ENCODE results near the gene PHACTR1.

The PHACTR1 gene

DNA sequence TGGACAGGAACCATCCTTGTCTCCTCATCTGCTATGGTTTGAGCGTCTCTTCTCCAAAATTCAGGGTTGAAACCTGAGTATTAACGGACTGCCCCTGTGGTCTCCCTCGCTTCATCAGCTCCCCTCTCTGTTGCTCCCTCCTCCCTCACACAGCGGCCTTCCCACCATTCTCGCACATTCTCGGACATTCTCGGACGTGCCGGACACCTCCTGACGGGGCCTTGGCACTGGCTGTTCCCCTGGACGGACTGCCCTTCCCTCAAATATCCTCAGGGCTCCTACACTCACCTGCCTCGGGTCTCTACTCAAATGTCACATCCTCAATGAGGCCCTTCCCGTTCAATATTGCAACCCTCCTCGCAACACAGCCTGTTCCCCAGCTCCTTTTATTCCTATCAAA lies 496.0 kb downstream of the PHACTR1 start:
- H3K4me2 ChIP-seq (ENCODE audit: insufficient read depth, low read length, poor library complexity, severe bottlenecking), result no peak overlapping the region
- no CpG with 5 or more reads among the region's 14 CpGs for WGBS, 2 donors (ENCODE audit: extremely low coverage in 2 of 2, insufficient read length in 2 of 2, insufficient replicate concordance in 1 of 2)
- H2AK5ac ChIP-seq (ENCODE audit: low read depth, low read length), result no peak overlapping the region
- H3K9me3 ChIP-seq (replicated peaks in 1 of 2; ENCODE audit: control insufficient read depth in 2 of 2, insufficient read depth in 1 of 2, low read depth in 1 of 2, low read length in 2 of 2), result no peaks in the 10 kb centered on the region
- H2BK120ac ChIP-seq (ENCODE audit: low read depth, low read length), result no peak overlapping the region
- H2BK5ac ChIP-seq (ENCODE audit: low read length), result no peak overlapping the region
- peaks cover 0 to 2% of the 10 kb centered on the region in 2 donors for H3K4me1 ChIP-seq (ENCODE audit: control insufficient read depth in 2 of 2, insufficient read depth in 1 of 2, low read depth in 1 of 2, low read length in 2 of 2)
- no peak overlapping the region for H3K18ac ChIP-seq (ENCODE audit: low read length)
- H3K79me1 ChIP-seq (ENCODE audit: low read depth, low read length), result no peaks in the 10 kb centered on the region
- no peak overlapping the region for H3K4ac ChIP-seq (ENCODE audit: low read length)
- H4K91ac ChIP-seq (ENCODE audit: low read depth, low read length, poor library complexity), result no peak overlapping the region
- no peak overlapping the region for H2BK12ac ChIP-seq (ENCODE audit: low read length)
- no peak overlapping the region for H3K27ac ChIP-seq (replicated peaks; ENCODE audit: low read length)
- H2AFZ ChIP-seq (ENCODE audit: low read length), result no peak overlapping the region
- no peak overlapping the region for H2BK15ac ChIP-seq (ENCODE audit: low read length)
- peaks cover 0 to 7% (median 0%) of the 10 kb centered on the region in 3 experiments for H3K27me3 ChIP-seq (ENCODE audit: control insufficient read depth in 3 of 3, insufficient read depth in 3 of 3, low read depth in 1 of 3, low read length in 3 of 3)
- no peak overlapping the region for H3K23ac ChIP-seq (ENCODE audit: low read depth, low read length, poor library complexity)
- H3K9ac ChIP-seq (ENCODE audit: low read depth, low read length, poor library complexity), result no peak overlapping the region
- no peak overlapping the region for H4K8ac ChIP-seq (ENCODE audit: low read depth, low read length)
- no peak overlapping the region for H3K4me3 ChIP-seq (ENCODE audit: low read length in 2 of 2)
- no peaks in the 10 kb centered on the region for H3K36me3 ChIP-seq (replicated peaks in 1 of 2; ENCODE audit: control insufficient read depth in 2 of 2, insufficient read depth in 2 of 2, low read length in 2 of 2)
- no peak overlapping the region for H3K14ac ChIP-seq (ENCODE audit: low read length)
- no peak for DNase-seq (ENCODE audit: low spot score)

DNA sequence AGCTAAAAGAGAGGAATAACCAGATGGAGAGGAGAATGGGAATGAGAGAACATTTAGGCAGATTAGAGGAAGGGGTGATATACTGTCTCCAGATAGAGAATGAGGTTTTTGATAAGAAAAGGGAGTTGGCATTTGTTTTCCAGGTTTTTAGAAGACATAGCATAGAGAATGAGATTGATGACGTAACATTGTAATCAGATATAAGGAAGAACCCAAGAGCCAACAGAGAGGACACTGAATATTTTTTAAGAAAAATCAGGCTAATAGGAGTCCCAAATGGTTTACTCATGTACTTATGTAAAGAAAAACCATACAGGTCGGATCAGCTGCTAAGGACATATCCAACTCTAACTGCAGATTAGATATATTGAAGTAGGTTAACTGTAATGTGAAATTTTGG lies 498.8 kb downstream of the PHACTR1 start:
- Histone ChIP-seq H3K23ac (ENCODE audit: low read depth, low read length, poor library complexity) (no peak overlapping the region), H3K9ac (ENCODE audit: low read depth, low read length, poor library complexity) (no peak overlapping the region), H3K4me2 (ENCODE audit: insufficient read depth, low read length, poor library complexity, severe bottlenecking) (no peak overlapping the region), H3K18ac (ENCODE audit: low read length) (no peak overlapping the region), H2BK5ac (ENCODE audit: low read length) (no peak overlapping the region), H4K91ac (ENCODE audit: low read depth, low read length, poor library complexity) (no peak overlapping the region), H4K8ac (ENCODE audit: low read depth, low read length) (no peak overlapping the region), H3K4me1 (ENCODE audit: control insufficient read depth in 2 of 2, insufficient read depth in 1 of 2, low read depth in 1 of 2, low read length in 2 of 2) (no peaks in the 10 kb centered on the region), H3K27me3 (ENCODE audit: control insufficient read depth in 3 of 3, insufficient read depth in 3 of 3, low read depth in 1 of 3, low read length in 3 of 3) (peaks cover 0 to 17% (median 0%) of the 10 kb centered on the region in 3 experiments), H2AK5ac (ENCODE audit: low read depth, low read length) (no peak overlapping the region), H3K4ac (ENCODE audit: low read length) (no peak overlapping the region), H3K36me3 (replicated peaks in 1 of 2; ENCODE audit: control insufficient read depth in 2 of 2, insufficient read depth in 2 of 2, low read length in 2 of 2) (no peaks in the 10 kb centered on the region), H2AFZ (ENCODE audit: low read length) (no peak overlapping the region), H3K4me3 (ENCODE audit: low read length in 2 of 2) (no peak overlapping the region), H3K14ac (ENCODE audit: low read length) (no peak overlapping the region), H3K79me1 (ENCODE audit: low read depth, low read length) (no peaks in the 10 kb centered on the region), H3K9me3 (replicated peaks in 1 of 2; ENCODE audit: control insufficient read depth in 2 of 2, insufficient read depth in 1 of 2, low read depth in 1 of 2, low read length in 2 of 2) (no peaks in the 10 kb centered on the region), H2BK120ac (ENCODE audit: low read depth, low read length) (no peak overlapping the region), H3K27ac (replicated peaks; ENCODE audit: low read length) (no peak overlapping the region), H2BK12ac (ENCODE audit: low read length) (no peak overlapping the region), H2BK15ac (ENCODE audit: low read length) (no peak overlapping the region)
- DNase-seq (ENCODE audit: low spot score), result no peak
- no CpG with 5 or more reads among the region's 2 CpGs for WGBS, 2 donors (ENCODE audit: extremely low coverage in 2 of 2, insufficient read length in 2 of 2, insufficient replicate concordance in 1 of 2)

DNA sequence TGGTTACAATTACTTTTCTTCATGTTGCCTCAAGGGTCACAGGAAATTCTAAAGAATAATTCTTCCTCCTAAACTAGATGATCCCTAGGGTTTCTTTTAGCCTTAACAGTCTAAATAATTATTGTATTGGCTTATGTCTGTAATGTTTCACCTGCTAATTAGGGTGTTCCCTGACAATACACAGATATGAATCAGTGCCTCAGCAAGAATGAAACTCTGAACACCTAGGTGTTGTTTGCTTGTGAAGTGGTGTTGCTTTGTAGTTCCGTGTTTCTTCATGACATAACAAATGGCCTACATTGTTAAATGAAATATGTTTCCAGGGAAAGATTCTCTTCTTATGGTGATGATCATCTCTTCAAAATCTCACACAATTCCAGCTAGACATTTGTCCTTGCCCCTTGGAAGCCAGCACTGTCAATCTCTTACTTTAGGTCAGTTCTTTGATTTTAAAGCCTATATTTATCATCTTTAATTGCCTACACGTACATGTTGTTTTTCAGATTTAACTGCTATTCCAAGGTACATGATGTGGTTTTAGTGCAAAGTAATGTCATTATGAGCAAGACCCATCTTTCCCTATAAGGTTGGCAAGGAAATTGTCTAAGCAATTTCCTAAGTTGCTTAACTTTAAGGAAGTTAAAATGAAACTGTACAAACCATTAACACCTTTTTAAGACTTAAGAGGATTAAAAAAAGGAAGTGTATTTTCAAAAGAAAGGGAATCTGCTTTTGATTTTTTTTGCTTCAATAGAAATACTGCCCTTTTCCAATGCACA lies 499.9 kb downstream of the PHACTR1 start:
- H3K4me1 ChIP-seq (ENCODE audit: control insufficient read depth in 2 of 2, insufficient read depth in 1 of 2, low read depth in 1 of 2, low read length in 2 of 2), result no peaks in the 10 kb centered on the region
- no peak overlapping the region for H3K18ac ChIP-seq (ENCODE audit: low read length)
- H3K4me2 ChIP-seq (ENCODE audit: insufficient read depth, low read length, poor library complexity, severe bottlenecking), result no peak overlapping the region
- no peak overlapping the region for H3K23ac ChIP-seq (ENCODE audit: low read depth, low read length, poor library complexity)
- WGBS, 2 donors (ENCODE audit: extremely low coverage in 2 of 2, insufficient read length in 2 of 2, insufficient replicate concordance in 1 of 2), result no CpG with 5 or more reads among the region's 2 CpGs
- no peak overlapping the region for H2BK120ac ChIP-seq (ENCODE audit: low read depth, low read length)
- H3K4me3 ChIP-seq (ENCODE audit: low read length in 2 of 2), result no peak overlapping the region
- H3K27me3 ChIP-seq (ENCODE audit: control insufficient read depth in 3 of 3, insufficient read depth in 3 of 3, low read depth in 1 of 3, low read length in 3 of 3), result peaks cover 0 to 17% (median 0%) of the 10 kb centered on the region in 3 experiments
- H3K27ac ChIP-seq (replicated peaks; ENCODE audit: low read length), result no peak overlapping the region
- no peak for DNase-seq (ENCODE audit: low spot score)
- no peak overlapping the region for H3K14ac ChIP-seq (ENCODE audit: low read length)
- no peaks in the 10 kb centered on the region for H3K9me3 ChIP-seq (replicated peaks in 1 of 2; ENCODE audit: control insufficient read depth in 2 of 2, insufficient read depth in 1 of 2, low read depth in 1 of 2, low read length in 2 of 2)
- H3K4ac ChIP-seq (ENCODE audit: low read length), result no peak overlapping the region
- H3K36me3 ChIP-seq (replicated peaks in 1 of 2; ENCODE audit: control insufficient read depth in 2 of 2, insufficient read depth in 2 of 2, low read length in 2 of 2), result no peaks in the 10 kb centered on the region
- no peak overlapping the region for H4K91ac ChIP-seq (ENCODE audit: low read depth, low read length, poor library complexity)
- H2BK15ac ChIP-seq (ENCODE audit: low read length), result no peak overlapping the region
- no peak overlapping the region for H3K9ac ChIP-seq (ENCODE audit: low read depth, low read length, poor library complexity)
- H2AK5ac ChIP-seq (ENCODE audit: low read depth, low read length), result no peak overlapping the region
- H2BK12ac ChIP-seq (ENCODE audit: low read length), result no peak overlapping the region
- H4K8ac ChIP-seq (ENCODE audit: low read depth, low read length), result no peak overlapping the region
- H3K79me1 ChIP-seq (ENCODE audit: low read depth, low read length), result no peaks in the 10 kb centered on the region
- no peak overlapping the region for H2BK5ac ChIP-seq (ENCODE audit: low read length)
- no peak overlapping the region for H2AFZ ChIP-seq (ENCODE audit: low read length)

DNA sequence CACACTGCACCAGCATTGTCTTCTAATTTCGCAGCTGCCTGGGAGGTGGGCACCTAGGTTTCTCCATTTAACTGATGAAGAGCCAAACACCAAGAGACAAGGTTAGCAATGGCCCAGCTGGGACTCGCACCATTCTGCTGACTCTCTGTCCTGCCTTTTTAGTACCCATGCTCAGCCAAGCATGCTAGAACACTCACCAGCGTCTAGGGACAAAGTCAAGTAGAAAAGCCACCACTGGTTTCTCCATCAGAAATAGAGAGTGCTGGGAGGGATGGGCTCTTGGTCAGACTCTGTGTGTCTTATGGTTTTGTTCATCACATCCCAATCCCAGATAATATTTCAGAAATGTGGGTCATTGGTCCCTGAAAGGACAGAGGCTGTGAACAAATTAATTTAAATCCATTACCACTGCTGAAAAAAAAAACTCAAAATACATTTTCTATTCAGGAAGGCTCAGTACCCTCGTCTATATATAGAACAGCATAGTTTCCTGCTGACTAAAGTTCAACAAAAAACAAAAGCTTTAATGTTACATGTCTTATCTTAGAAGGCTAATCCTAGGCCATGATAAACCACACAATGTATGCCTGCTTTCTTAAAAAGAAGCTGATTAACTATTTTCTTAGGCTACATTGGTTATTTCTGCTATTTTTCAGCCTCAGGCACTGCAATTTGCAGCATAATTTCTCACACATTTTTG lies 500.8 kb downstream of the PHACTR1 start:
- Histone ChIP-seq H2BK15ac (ENCODE audit: low read length) (no peak overlapping the region), H3K23ac (ENCODE audit: low read depth, low read length, poor library complexity) (no peak overlapping the region), H3K4me1 (ENCODE audit: control insufficient read depth in 2 of 2, insufficient read depth in 1 of 2, low read depth in 1 of 2, low read length in 2 of 2) (no peaks in the 10 kb centered on the region), H3K18ac (ENCODE audit: low read length) (no peak overlapping the region), H3K14ac (ENCODE audit: low read length) (no peak overlapping the region), H2AFZ (ENCODE audit: low read length) (no peak overlapping the region), H3K9me3 (replicated peaks in 1 of 2; ENCODE audit: control insufficient read depth in 2 of 2, insufficient read depth in 1 of 2, low read depth in 1 of 2, low read length in 2 of 2) (no peaks in the 10 kb centered on the region), H3K27ac (replicated peaks; ENCODE audit: low read length) (no peak overlapping the region), H3K4ac (ENCODE audit: low read length) (no peak overlapping the region), H3K4me3 (ENCODE audit: low read length in 2 of 2) (no peak overlapping the region), H2AK5ac (ENCODE audit: low read depth, low read length) (no peak overlapping the region), H3K79me1 (ENCODE audit: low read depth, low read length) (no peaks in the 10 kb centered on the region), H3K36me3 (replicated peaks in 1 of 2; ENCODE audit: control insufficient read depth in 2 of 2, insufficient read depth in 2 of 2, low read length in 2 of 2) (no peaks in the 10 kb centered on the region), H2BK12ac (ENCODE audit: low read length) (no peak overlapping the region), H2BK120ac (ENCODE audit: low read depth, low read length) (no peak overlapping the region), H3K27me3 (ENCODE audit: control insufficient read depth in 3 of 3, insufficient read depth in 3 of 3, low read depth in 1 of 3, low read length in 3 of 3) (peaks cover 0 to 17% (median 0%) of the 10 kb centered on the region in 3 experiments), H4K8ac (ENCODE audit: low read depth, low read length) (no peak overlapping the region), H2BK5ac (ENCODE audit: low read length) (no peak overlapping the region), H3K9ac (ENCODE audit: low read depth, low read length, poor library complexity) (no peak overlapping the region), H3K4me2 (ENCODE audit: insufficient read depth, low read length, poor library complexity, severe bottlenecking) (no peak overlapping the region), H4K91ac (ENCODE audit: low read depth, low read length, poor library complexity) (no peak overlapping the region)
- no peak for DNase-seq (ENCODE audit: low spot score)
- no CpG with 5 or more reads among the region's 4 CpGs for WGBS, 2 donors (ENCODE audit: extremely low coverage in 2 of 2, insufficient read length in 2 of 2, insufficient replicate concordance in 1 of 2)
